DOHH2 (cell line): ENCODE results near the gene RINL.
A peak's percentile ranks its signal among the peaks of the same experiment; 100 is the strongest.
"Not testable (repeated sequence)": the region's sequence is repeated elsewhere in the genome, so short reads cannot be mapped to it uniquely, and the experiment has no call there.

Experiments
- H3F3A ChIP-seq: fragments of 200-600 bp; sonication (generic), shearing (Covaris generic); 2 replicates; pipeline ENCODE4 v1.6.0; 2016; ENCODE audit warnings: antibody characterized with exemption, mild to moderate bottlenecking; ENCODE audit not compliant: control insufficient read depth, insufficient read depth
- H3K27ac ChIP-seq: fragments of 200-600 bp; sonication (generic); 2 replicates; pipeline ENCODE4 v1.5.1; 2014; ENCODE audit warnings: low read depth, mild to moderate bottlenecking, low read length, moderate library complexity
- H3K27me3 ChIP-seq: fragments of 200-600 bp; sonication (generic); 2 replicates; pipeline ENCODE4 v1.6.1; 2014; ENCODE audit warnings: mild to moderate bottlenecking, low read length, mixed read lengths; ENCODE audit not compliant: control insufficient read depth
- H3K36me3 ChIP-seq: fragments of 200-600 bp; sonication (generic); 2 replicates; pipeline ENCODE4 v1.6.1; 2014; ENCODE audit warnings: mild to moderate bottlenecking, low read length, moderate library complexity, mixed read lengths; ENCODE audit not compliant: control insufficient read depth
- H3K4me1 ChIP-seq: fragments of 200-600 bp; sonication (generic); 2 replicates; pipeline ENCODE4 v1.6.1; 2014; ENCODE audit warnings: mild to moderate bottlenecking, low read length, mixed read lengths; ENCODE audit not compliant: control insufficient read depth
- H3K4me2 ChIP-seq: fragments of 200-600 bp; sonication (generic); 2 replicates; pipeline ENCODE4 v1.6.0; 2014; ENCODE audit warnings: mild to moderate bottlenecking, low read length, moderate library complexity
- H3K4me3 ChIP-seq: fragments of 200-600 bp; sonication (generic); 2 replicates; pipeline ENCODE4 v1.5.1; 2014; ENCODE audit warnings: mild to moderate bottlenecking, low read length, mixed read lengths
- H3K79me2 ChIP-seq: fragments of 200-600 bp; sonication (generic); 2 replicates; pipeline ENCODE4 v1.6.1; 2014; ENCODE audit warnings: mild to moderate bottlenecking, low read length, mixed read lengths; ENCODE audit not compliant: control insufficient read depth
- H3K9me2 ChIP-seq: fragments of 200-600 bp; sonication (generic); replicated peaks from 2 replicates; pipeline ENCODE4 v1.6.1; 2014; ENCODE audit warnings: mild to moderate bottlenecking, low read length, mixed read lengths; ENCODE audit not compliant: control insufficient read depth
- H3K9me3 ChIP-seq: fragments of 200-600 bp; sonication (generic); 2 replicates; pipeline ENCODE4 v1.6.1; 2014; ENCODE audit warnings: antibody characterized with exemption, low read length, mixed read lengths; ENCODE audit not compliant: control insufficient read depth, insufficient read depth
- H4K20me1 ChIP-seq: fragments of 200-600 bp; sonication (generic); 2 replicates; pipeline ENCODE4 v1.6.0; 2014; ENCODE audit warnings: low read depth, mild to moderate bottlenecking, antibody characterized with exemption, low read length, moderate library complexity; ENCODE audit not compliant: control insufficient read depth, insufficient read depth
- EZH2phosphoT487 ChIP-seq: fragments of 200-600 bp; sonication (generic); IDR thresholded peaks from 2 replicates; pipeline ENCODE4 v1.6.1; 2017; ENCODE audit warnings: borderline replicate concordance, mild to moderate bottlenecking, antibody characterized with exemption, low read length, moderate library complexity, mixed read lengths
- TF ChIP-seq, protein P1 (sequence below): fragments of 200-600 bp; sonication (generic); IDR thresholded peaks from one replicate; pipeline ENCODE4 v1.5.1; 2014; ENCODE audit warnings: antibody characterized with exemption, mild to moderate bottlenecking, low read depth, low read length; ENCODE audit not compliant: poor library complexity, severe bottlenecking

RINL gene

DNA sequence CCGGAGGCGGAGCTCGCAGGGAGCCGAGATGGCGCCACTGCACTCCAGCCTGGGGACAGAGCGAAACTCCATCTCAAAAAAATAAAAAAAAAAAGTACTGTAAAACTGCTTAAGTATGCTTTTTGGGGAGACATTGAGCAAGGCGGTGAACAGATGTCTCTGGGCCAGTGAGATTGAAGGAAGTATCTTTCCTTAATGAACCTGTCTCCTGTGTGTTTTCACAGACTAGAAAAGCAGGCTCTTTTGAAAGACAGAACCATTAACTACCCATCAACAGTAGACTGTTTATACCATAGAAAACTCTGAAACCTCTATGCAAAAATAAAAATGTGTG lies 45.0 kb downstream of the RINL start:
- H3F3A ChIP-seq, result peaks cover 43% of the 10 kb centered on the region
- H3K36me3 ChIP-seq, result peaks cover 54% of the 10 kb centered on the region
- H3K9me2 ChIP-seq, result no peaks in the 10 kb centered on the region

DNA sequence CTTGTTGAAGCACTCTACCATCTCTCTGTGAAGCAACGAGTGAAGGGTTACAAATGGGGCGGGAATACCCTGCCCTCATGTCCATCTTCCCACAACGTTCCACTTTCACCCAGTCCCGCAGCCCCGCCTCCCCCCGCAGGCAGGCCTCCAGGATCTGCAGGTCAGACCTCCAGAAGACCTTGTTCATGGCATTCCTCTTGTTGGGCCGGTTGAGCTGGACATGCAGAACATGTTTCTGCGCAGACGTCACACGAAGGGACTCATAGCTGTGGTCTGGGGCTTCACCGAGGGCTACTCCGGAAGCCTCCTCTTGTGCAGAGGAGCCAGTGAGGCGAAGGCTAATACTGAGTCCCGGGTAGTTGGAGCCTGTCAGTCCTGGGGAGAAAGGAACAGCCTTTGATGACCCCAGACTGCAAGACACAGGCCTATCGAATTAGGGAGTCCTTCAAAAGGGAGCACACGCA lies 46.9 kb downstream of the RINL start:
- Histone ChIP-seq H3K36me3 (peaks cover 47% of the 10 kb centered on the region), H3K27me3 (no peaks in the 10 kb centered on the region), H3K4me3 (peak overlapping the region; percentile 95), H4K20me1 (no peaks in the 10 kb centered on the region), H3K79me2 (peaks cover 18% of the 10 kb centered on the region), H3K4me2 (peak overlapping the region; percentile 98), H3K4me1 (peaks cover 26% of the 10 kb centered on the region), H3K9me3 (no peaks in the 10 kb centered on the region), H3K27ac (peak overlapping the region; percentile 60), H3F3A (peaks cover 27% of the 10 kb centered on the region), H3K9me2 (no peaks in the 10 kb centered on the region)
- TF ChIP-seq, protein P1, sequence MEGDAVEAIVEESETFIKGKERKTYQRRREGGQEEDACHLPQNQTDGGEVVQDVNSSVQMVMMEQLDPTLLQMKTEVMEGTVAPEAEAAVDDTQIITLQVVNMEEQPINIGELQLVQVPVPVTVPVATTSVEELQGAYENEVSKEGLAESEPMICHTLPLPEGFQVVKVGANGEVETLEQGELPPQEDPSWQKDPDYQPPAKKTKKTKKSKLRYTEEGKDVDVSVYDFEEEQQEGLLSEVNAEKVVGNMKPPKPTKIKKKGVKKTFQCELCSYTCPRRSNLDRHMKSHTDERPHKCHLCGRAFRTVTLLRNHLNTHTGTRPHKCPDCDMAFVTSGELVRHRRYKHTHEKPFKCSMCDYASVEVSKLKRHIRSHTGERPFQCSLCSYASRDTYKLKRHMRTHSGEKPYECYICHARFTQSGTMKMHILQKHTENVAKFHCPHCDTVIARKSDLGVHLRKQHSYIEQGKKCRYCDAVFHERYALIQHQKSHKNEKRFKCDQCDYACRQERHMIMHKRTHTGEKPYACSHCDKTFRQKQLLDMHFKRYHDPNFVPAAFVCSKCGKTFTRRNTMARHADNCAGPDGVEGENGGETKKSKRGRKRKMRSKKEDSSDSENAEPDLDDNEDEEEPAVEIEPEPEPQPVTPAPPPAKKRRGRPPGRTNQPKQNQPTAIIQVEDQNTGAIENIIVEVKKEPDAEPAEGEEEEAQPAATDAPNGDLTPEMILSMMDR, result no peak
- no peak for TF ChIP-seq EZH2phosphoT487

More for the DNA sequence above, 45.0 kb downstream of the RINL start:
- H3K4me2 ChIP-seq, result no peak overlapping the region
- no peaks in the 10 kb centered on the region for H3K27me3 ChIP-seq
- H3K4me3 ChIP-seq, result no peak overlapping the region
- H4K20me1 ChIP-seq, result no peaks in the 10 kb centered on the region
- H3K27ac ChIP-seq, result no peak overlapping the region; the same call in 1 of the 2 replicates
- no peak for TF ChIP-seq EZH2phosphoT487
- TF ChIP-seq, protein P1, result no peak
- peaks cover 18% of the 10 kb centered on the region for H3K79me2 ChIP-seq
- no peaks in the 10 kb centered on the region for H3K9me3 ChIP-seq
- peaks cover 26% of the 10 kb centered on the region for H3K4me1 ChIP-seq

DNA sequence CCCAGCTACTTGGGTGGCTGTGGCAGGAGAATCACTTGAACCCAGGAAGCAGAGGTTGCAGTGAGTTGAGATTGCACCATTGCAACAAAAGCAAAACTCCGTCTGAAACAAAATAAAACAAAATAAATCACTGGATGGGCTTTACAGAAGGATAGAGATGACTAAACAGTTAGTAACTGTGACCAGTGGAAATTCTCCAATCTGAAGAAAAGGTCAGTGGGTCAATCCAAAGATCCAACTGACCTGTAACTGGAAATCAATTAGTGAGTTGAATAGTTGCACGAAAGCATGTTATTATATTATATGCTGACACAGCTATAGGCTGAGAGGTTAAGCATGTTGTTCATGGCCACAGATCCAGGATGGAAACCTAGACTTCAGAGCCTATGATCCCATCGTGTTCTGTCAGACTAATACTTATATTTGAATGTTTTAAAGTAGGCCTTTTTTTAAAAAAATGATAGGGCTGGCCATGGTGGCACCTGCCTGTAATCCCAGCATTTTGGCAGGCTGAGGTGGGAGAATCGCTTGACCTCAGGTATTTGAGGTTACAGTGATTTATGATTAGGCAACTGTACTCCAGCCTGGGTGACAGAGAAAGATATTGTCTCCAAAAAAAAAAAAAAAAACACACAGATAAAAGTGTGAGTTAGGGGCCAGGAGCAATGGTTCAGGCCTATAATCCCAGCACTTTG lies 47.9 kb downstream of the RINL start:
- Histone ChIP-seq H3K4me1 (peaks cover 26% of the 10 kb centered on the region), H3K27ac (no peak overlapping the region), H3K27me3 (no peaks in the 10 kb centered on the region), H3K9me2 (no peaks in the 10 kb centered on the region), H3K4me3 (peak overlapping the region; percentile 95), H3F3A (peaks cover 17% of the 10 kb centered on the region), H3K4me2 (peak overlapping the region; percentile 98), H3K9me3 (no peaks in the 10 kb centered on the region), H3K36me3 (peaks cover 41% of the 10 kb centered on the region), H3K79me2 (peaks cover 18% of the 10 kb centered on the region), H4K20me1 (no peaks in the 10 kb centered on the region)
- TF ChIP-seq, protein P1, result no peak
- no peak for TF ChIP-seq EZH2phosphoT487

DNA sequence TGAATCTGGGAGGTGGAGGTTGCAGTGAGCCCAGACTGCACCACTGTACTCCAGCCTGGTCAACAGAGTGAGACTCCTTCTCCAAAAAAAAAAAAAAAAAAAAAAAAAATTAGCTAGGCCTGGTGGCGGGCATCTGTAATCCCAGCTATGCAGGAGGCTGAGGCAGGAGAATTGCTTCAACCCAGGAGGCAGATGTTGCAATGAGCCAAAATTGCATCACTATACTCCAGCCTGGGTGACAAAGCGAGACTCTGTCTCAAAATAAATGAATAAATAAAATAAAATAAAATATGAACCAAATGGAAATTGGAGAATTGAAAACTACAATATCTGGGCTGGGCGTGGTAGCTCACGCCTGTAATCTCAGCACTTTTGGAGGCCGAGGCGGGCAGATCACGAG lies 48.9 kb downstream of the RINL start:
- not testable (repeated sequence) for H3K9me2 ChIP-seq, H3K4me3 ChIP-seq, H4K20me1 ChIP-seq, H3K27me3 ChIP-seq, H3K27ac ChIP-seq, H3K4me2 ChIP-seq, H3K9me3 ChIP-seq, H3F3A ChIP-seq
- peaks cover 18% of the 10 kb centered on the region for H3K79me2 ChIP-seq
- H3K4me1 ChIP-seq, result peaks cover 26% of the 10 kb centered on the region
- H3K36me3 ChIP-seq, result peaks cover 41% of the 10 kb centered on the region
